Measurements from ENCODE around the gene LAMA3. TPM values are rescaled to one million over a fixed set of nuclear protein-coding genes. Genes with fewer than 3 reads are reported as not detected.

The LAMA3 gene
- total RNA-seq, 1 experiment from 2014 or later, result 5.6 TPM

DNA sequence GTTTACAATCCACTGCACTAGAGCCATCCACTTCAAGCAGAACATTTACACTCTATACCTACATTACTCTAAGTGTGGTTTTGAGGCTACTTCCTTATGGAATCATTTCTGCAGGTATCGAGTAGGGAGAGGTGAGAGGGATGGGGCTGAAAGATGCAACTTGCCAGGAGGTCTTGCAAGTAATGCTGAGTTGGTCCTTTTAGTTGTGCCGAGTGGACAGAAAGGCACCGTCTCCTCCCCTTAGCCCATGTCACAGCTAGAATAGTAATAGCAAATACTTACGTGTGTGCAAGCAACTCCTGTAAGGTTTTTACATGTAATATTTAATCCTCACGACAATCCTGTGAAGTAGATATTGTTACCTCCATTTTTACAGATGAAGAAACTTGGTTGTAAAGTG lies 166.5 kb downstream of the LAMA3 start (continued):
- TF ChIP-seq SP1 (IDR thresholded peaks at IDR 0.05; ENCODE audit: low read depth) (no peak), FOSL1 (IDR thresholded peaks at IDR 0.05; ENCODE audit: low read depth) (no peak), TCF7L2 (IDR thresholded peaks at IDR 0.05; ENCODE audit: borderline replicate concordance, extremely low read depth, insufficient read depth, insufficient read length) (no peak), EZH2phosphoT487 (IDR thresholded peaks at IDR 0.05; ENCODE audit: borderline replicate concordance) (no peak), JUND (IDR thresholded peaks at IDR 0.05) (no peak)

DNA sequence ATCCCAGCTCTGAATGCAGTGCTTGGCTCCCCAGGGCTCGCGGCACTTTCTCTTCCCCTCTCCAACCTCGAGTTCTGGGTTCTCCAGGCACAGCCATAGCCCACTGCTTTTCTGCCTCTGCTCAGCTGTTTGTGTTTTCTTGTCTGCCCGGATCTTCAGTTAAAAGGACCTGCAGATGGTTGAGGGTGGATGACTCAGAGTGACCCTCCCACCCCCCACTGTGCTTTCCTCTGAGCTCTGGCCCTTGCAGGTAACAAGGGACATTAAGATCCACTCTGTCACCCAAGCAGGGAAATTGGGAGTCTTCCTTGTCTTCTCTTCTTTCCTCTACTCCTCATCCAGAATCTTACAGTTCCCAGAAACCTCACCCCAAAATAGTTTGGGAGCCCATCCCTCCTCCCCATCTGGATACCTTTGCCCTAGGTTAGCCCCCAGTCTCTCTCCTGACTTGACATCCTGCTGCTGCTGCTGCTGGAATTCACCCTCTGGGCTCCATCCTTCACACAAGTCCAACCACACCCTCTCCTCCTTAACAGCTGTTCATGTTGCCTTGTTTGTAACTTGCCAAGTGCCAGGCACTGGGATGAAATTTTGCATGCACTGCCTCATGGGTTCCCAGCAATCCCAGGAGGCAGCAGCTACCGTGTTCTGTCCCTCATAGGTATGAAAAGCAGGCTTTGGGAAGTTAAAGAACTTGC lies 167.4 kb downstream of the LAMA3 start:
- CTCF ChIA-PET, result no interaction called here
- no TSS peak for BruUV-seq (replicated peaks)
- H3K4me2 ChIP-seq (ENCODE audit: low read length), result peak overlapping the region; percentile 49

More for the DNA sequence above, 167.4 kb downstream of the LAMA3 start:
- RAD21 ChIA-PET (ENCODE audit: low non-redundant PET in 1 of 2, low total read pairs in 2 of 2, uncharacterized antibody in 2 of 2, unreplicated experiment in 2 of 2), result no interaction called here
- TF ChIP-seq YY1 (IDR thresholded peaks at IDR 0.05; ENCODE audit: extremely low read depth, insufficient replicate concordance, low read depth, low read length), result no peak
- TF ChIP-seq, protein P1, sequence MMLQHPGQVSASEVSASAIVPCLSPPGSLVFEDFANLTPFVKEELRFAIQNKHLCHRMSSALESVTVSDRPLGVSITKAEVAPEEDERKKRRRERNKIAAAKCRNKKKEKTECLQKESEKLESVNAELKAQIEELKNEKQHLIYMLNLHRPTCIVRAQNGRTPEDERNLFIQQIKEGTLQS (IDR thresholded peaks at IDR 0.05), result no peak
- peak; percentile 30; the same call in 1 of the 2 replicates for TF ChIP-seq SP1 (IDR thresholded peaks at IDR 0.05; ENCODE audit: low read depth)
- no peak for TF ChIP-seq SRF (IDR thresholded peaks at IDR 0.05; ENCODE audit: low read depth)
- no peak for TF ChIP-seq POLR2AphosphoS5 (IDR thresholded peaks at IDR 0.05; ENCODE audit: low read depth, low read length)
- peak; percentile 48; the same call in 1 of the 2 replicates for TF ChIP-seq FOSL1 (IDR thresholded peaks at IDR 0.05; ENCODE audit: low read depth)
- no peak for TF ChIP-seq SIN3A (IDR thresholded peaks at IDR 0.05; ENCODE audit: low read depth)
- TF ChIP-seq JUND (IDR thresholded peaks at IDR 0.05), result peak; percentile 52; the same call in 1 of the 2 replicates
- TF ChIP-seq EZH2 (IDR thresholded peaks at IDR 0.05), result no peak
- TF ChIP-seq, protein P2, sequence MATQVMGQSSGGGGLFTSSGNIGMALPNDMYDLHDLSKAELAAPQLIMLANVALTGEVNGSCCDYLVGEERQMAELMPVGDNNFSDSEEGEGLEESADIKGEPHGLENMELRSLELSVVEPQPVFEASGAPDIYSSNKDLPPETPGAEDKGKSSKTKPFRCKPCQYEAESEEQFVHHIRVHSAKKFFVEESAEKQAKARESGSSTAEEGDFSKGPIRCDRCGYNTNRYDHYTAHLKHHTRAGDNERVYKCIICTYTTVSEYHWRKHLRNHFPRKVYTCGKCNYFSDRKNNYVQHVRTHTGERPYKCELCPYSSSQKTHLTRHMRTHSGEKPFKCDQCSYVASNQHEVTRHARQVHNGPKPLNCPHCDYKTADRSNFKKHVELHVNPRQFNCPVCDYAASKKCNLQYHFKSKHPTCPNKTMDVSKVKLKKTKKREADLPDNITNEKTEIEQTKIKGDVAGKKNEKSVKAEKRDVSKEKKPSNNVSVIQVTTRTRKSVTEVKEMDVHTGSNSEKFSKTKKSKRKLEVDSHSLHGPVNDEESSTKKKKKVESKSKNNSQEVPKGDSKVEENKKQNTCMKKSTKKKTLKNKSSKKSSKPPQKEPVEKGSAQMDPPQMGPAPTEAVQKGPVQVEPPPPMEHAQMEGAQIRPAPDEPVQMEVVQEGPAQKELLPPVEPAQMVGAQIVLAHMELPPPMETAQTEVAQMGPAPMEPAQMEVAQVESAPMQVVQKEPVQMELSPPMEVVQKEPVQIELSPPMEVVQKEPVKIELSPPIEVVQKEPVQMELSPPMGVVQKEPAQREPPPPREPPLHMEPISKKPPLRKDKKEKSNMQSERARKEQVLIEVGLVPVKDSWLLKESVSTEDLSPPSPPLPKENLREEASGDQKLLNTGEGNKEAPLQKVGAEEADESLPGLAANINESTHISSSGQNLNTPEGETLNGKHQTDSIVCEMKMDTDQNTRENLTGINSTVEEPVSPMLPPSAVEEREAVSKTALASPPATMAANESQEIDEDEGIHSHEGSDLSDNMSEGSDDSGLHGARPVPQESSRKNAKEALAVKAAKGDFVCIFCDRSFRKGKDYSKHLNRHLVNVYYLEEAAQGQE (IDR thresholded peaks at IDR 0.05; ENCODE audit: low read depth), result no peak
- no peak for TF ChIP-seq ZBTB33 (IDR thresholded peaks at IDR 0.05; ENCODE audit: extremely low read depth, insufficient replicate concordance, low read length)
- no peak for TF ChIP-seq ZNF274 (IDR thresholded peaks at IDR 0.05; ENCODE audit: low read depth, low read length)
- Histone ChIP-seq H3K36me3 (ENCODE audit: control insufficient read depth in 1 of 2, insufficient read depth in 2 of 2, low read length in 2 of 2) (no peaks in the 10 kb centered on the region), H3K27ac (ENCODE audit: low read depth, low read length) (no peak overlapping the region), H3K9me2 (ENCODE audit: insufficient read depth) (no peaks in the 10 kb centered on the region), H3K79me2 (ENCODE audit: insufficient read depth, low read length) (no peaks in the 10 kb centered on the region), H3K9me3 (ENCODE audit: control insufficient read depth in 1 of 2, insufficient read depth in 1 of 2, low read depth in 1 of 2, low read length in 2 of 2) (no peaks in the 10 kb centered on the region), H4K20me1 (ENCODE audit: insufficient read depth) (no peaks in the 10 kb centered on the region), H3K27me3 (ENCODE audit: insufficient read depth, low read length) (no peaks in the 10 kb centered on the region), H3K4me1 (ENCODE audit: control insufficient read depth in 1 of 2, insufficient read depth in 2 of 2, low read length in 2 of 2) (peaks cover 11 to 16% of the 10 kb centered on the region in 2 experiments), H3K4me3 (replicated peaks in 1 of 2; ENCODE audit: low read depth in 1 of 2, low read length in 2 of 2) (no peak overlapping the region), H3K9ac (ENCODE audit: low read length) (no peak overlapping the region), H2AFZ (ENCODE audit: low read depth, low read length, poor library complexity, severe bottlenecking) (no peak overlapping the region)
- ATAC-seq (peak; percentile 81), DNase-seq (ENCODE audit: low read depth, low spot score) (peak; percentile 32)
- intact Hi-C loops (cut with micrococcal nuclease), result no loop called here
- POLR2A ChIA-PET, result no interaction called here

All from HCT116 (cell line).